Measurements from ENCODE around the gene BRF1.

The BRF1 gene

DNA sequence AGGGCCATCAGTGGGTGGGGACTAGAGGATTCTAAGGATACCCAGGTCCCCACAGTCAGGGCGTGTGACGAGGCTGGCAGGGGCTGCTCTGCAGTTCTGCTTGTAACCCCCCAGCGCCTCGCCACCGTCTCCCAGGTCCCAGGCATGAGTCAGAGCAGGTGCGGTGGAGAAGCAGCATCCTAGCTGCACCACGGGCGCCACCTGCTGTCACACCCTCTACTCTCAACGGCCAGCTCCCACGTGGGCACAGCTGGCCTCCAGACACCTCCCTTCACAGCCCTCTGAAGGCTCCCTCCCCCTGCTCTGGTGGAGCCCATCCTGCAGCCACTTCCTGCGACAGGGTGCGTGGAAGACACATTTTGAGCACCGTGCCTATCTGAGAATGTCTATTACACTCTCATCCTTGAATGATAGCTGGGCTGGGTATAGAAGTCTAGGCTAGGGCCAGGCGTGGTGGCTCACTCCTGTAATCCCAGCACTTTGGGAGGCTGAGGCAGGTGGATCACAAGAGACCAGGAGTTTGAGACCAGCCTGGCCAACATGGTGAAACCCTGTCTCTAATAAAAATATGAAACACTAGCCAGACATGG is 112.8 kb downstream of the BRF1 start:
- no peak for DNase-seq

DNA sequence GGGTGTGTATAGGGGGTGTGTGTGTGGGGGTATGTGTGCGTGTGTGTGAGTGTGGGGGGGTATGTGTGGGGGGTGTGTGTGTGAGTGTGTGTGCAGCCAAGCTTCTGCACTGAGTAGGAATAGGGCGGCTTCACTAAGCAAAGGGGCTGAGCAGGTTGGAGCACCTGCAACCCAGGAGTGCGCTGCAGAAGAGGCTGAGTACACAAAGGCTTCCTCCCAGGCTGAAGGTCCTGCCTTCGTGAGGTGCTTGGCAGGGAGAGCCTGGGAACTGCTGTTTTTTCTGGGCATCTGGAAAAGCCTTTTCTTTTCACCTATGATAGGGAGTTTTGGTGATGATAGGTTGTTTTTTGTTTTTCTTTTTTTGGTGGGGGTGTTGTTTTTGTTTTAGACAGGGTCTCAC is 113.7 kb downstream of the BRF1 start:
- no peak for DNase-seq

GRCh38 chr14:105185973-105186372 is 114.8 kb downstream of the BRF1 start:
- DNase-seq, result no peak

DNA sequence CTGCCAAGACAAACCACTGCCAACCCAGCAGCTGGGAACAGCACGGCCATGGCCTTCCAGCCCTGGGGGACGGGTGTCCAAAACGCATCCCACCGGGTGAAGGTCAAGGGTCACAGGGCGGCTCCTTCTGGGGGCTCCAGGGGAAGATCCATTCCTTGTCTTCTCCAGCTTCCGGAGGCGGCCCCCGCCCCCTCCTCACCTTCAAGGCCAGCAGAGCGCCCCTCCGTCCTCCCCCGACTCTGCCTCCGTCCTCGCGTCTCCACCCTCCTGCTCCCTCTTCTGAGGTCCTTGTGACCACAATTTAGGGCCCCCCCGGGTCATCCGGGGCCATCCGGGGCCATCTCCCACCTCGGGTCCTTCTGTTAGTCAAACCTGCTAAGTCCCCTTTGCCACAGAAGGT is 115.8 kb downstream of the BRF1 start:
- DNase-seq, result no peak

- DNase-seq, result no peak
These were observed 116.3 kb downstream of the BRF1 start for GRCh38 chr14:105184461-105184860.

GRCh38 chr14:105182296-105183020 is 118.3 kb downstream of the BRF1 start:
- no peak for DNase-seq

- DNase-seq, result no peak
These were observed 119.1 kb downstream of the BRF1 start for GRCh38 chr14:105181549-105182295.

DNA sequence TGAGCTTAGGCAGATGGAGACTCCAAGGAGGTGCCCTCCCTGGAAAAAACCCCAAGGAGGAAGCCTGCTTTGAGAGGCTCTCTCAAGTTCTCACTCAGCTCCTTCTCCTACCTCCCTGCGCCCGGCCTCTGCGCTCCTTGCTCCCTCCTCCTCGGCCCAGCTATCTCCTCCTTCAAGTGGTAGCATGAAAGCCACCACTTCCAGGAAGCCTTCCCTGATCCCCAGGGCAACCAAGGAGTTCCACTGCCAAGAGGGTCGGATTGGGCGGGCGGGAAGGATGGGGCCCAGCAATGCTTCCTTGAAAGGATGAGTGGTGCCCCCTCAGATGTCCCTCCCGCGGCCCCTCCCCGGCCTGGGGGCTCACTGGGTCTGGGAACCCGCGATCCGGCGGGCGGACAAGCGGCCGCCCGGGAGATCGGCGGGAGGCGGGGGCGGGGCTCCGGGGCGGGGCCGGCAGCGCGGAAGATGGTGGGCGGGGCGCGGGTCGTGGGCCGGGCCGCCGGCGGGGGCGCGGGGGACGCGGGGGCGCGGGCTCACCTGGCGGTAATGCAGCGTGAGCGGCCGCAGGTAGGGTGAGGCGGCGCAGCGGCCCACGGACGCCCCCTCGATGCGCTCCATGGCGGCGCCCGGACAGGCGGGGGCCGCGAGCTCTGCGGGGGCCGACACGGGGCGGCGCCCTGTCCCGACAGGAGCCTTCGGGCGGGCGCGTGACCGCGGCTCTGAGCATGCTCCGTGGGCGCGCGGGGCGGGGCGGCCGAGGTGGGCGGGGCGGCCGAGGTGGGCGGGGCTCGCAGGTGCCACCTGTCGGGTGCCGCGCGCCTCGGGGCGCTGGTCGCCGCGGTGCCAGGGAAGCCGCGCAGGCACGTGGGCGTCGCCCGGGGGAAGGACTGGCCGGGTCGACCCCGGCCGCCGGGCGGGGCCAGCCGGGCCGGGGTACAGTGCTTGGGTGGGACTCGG is 119.9 kb downstream of the BRF1 start, which contains the start of gene NUDT14:
Gene NUDT14 (minus strand): TSS at position 721 of the 957 bp plus-strand sequence. CDS start 103 bp downstream, at position 618.
- DNase-seq, result peak in 1 of 2 donors; percentile 24

- DNase-seq, result no peak
These were observed 121.6 kb downstream of the BRF1 start for GRCh38 chr14:105179191-105179590.

DNA sequence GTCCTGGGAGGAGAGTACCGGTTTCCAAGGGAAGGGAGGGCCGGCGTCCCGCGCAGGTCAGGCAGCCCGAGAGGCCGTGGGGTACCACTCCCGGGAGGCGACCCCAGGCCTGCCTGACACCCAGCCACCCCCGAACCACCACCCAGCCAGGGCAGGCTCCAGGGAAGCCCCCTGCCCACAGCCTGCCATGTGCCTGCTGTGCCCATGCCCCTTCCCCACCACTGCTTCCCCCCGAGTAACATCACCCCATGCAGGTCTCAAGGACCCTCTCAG is 122.0 kb downstream of the BRF1 start:
- DNase-seq, result no peak

GRCh38 chr14:105178069-105178867 is 122.5 kb downstream of the BRF1 start:
- no peak for DNase-seq

DNA sequence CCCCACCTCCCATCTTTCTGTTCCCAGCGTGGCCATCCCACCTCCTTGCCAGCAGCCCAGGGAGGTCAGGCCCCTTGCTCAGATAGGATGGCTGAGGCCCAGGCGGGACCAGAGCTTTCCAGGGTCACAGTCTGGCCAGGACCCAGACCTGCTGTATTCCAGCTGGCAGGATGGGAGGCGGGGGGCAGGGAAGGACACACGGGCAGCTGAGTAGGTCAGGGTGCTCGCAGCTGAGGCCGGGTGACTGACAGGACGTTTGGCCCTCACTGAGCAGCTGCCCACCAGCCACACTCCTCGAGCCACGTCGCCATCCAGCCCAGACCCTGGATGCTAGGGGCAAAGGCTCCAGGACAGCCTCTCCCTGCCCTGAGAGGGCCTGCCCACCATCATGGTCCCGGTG is 123.7 kb downstream of the BRF1 start:
- DNase-seq, result no peak

DNA sequence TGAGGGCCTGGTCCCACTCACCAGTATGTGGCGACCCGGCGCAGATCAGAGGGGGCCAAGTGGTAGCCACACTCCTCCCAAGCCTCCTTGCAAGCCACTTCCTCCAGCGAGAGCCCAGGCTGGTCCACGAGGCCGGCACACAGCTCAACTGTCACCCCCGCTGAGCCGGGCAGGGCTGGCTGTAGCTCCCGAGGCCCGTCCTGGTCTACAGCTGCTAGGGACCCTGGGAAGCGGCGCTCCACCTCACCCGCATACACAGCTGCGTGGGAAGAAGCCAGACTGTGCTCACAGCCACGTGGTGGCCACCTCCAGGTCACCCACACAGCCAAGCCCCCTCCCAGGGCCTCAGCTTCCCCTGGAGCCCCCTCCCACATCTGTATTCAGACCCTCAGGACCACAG is 124.3 kb downstream of the BRF1 start:
- no peak for DNase-seq

- peak in 1 of 2 donors; percentile 58 for DNase-seq
These were observed 126.6 kb downstream of the BRF1 start for GRCh38 chr14:105173901-105174894.

GRCh38 chr14:105173145-105173544 is 127.7 kb downstream of the BRF1 start:
- no peak for DNase-seq

DNA sequence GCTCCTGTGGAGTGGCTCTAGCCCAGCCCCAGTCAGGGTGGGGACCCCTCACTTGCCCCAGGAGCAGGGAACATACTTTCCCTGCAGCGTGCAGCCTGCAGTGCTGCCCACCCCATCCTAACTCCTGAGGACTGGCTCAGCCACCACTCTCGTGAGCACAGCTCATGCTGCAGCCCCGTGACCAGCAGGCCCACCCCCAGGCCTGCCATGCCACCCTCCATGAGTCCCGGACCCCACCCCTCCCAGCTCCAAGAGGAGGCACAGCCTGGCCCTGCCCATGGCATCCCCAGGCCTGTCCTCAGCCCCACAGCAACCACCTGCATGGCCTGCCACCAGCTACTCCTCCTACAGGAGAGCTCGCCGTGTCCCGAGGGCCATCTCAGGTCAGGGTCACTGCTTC is 128.3 kb downstream of the BRF1 start:
- DNase-seq, result no peak

DNA sequence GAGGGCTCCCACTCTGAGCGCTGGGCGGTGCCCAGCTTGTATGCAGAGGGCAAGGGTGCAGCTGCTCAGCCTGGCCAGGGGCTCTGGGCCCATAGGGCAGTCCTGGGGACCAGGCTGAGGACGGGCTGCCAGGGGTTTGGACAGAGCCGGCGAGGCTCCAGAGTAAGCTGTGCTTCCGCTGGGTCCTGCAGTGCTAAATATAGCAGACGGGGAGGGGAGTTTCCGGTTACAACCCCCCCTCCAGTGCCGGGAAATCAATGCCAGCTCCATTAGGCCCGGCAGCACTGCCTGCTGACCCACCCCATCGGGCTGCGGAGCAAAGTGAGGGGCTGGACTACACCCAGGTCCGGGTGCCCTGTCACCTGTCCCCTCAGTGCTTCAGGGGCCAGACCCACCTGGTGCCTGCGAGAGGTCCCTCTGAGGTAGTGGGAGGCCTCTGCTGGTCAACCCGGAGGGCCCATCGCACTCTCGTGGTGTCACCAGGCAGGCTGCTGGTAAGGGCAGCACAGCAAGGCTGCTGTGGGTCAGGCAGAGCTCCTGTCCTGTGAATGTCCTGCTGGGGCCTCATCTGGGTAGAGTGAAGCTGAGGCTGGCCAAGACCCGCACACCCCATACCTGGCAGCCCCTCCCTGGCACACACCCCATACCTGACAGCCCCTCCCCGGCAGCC is 129.7 kb downstream of the BRF1 start:
- DNase-seq, result no peak

DNA sequence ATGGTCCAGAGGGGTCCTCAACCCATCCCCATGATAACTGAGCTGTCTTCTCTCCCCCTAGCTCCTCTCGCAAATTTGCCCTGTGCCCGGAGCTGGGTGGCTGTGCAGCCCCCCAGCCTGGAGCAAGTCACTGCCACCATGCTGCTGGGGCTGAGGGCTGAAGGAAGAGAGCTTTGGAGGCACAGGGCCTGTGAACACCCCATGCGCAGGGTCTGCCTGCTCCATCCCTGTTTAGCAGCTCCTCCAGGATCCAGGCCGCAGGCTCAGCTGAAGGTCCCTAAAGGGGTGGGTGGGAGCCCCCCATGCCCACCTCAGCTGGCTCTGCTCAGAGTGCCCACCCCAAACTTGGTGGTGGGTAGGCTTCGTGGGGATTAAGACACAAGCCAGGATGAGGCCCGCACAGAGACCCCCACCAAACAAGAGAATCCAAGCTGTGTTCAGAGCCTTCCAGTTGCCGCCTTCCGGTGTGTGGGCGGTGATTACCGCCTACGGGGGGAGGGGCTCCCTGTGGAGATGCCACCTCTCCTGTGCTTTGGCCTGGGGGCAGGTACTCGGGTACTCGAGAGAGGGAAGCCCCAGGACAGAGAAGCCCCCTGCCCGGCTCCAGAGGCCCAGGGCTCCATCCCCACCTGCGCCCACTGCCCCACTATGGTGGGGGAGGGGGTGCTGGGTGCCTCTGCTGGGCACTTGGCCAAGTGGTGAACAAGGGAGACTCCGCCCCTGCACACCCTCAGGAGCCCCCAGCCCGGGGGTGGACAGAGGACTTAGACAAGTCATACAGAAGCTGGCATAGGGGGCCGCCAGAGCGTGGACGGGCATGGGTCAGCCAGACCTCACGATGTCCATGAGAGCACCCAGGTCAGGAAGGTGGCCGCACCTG is 130.8 kb downstream of the BRF1 start:
- no peak for DNase-seq

DNA sequence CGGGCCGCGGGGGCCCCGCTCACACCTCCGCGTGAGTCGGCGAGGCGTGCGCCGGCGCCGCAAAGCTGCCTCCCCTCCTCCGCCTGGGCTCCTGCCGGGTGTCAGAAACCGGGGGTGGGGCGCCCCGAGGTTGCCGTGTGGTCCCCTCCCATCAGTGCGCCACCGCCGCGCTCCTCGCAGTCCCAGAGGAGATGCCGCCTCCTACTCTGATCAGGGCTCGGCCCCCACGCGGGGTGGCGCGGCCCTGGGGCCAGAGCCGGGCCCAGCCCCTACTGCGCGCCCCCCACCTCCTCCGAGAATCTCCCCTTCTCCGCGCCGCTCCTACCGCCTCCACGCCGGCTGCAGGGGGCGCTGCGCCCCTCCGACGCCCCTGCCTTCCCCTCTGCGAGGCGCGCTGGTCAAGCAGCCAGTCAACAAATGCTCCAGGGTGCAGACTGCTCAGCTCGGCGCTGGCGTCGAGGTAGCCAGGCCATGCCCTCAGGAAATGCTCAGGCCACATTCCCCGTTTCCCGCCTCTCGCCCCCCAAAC is 131.8 kb downstream of the BRF1 start:
- DNase-seq, result no peak

All from bone marrow (tissue), 2 donors.